ENCODE results near the gene APC. TPM values are rescaled to one million over a fixed set of nuclear protein-coding genes. Genes with fewer than 3 reads are reported as not detected.
A peak's percentile ranks its signal among the peaks of the same experiment; 100 is the strongest.

The APC gene
- total RNA-seq (25.5 TPM), polyA plus RNA-seq (6.4 TPM)
- long read RNA-seq, donor 1 = 0 reads
- long read RNA-seq, donor 2 = 0 reads
- long read RNA-seq, donor 3 = 0 reads
- long read RNA-seq, donor 4 = 0 reads
- long read RNA-seq, donor 5 = 0 reads
- long read RNA-seq, donor 6, partial matches to known transcripts = 0 of 1 reads
- long read RNA-seq, donor 6, other reads (novel, unspliced or antisense) = 0 of 1 reads
- long read RNA-seq, donor 7 = 0 reads
- long read RNA-seq, donor 8 = 0 reads
- long read RNA-seq, donor 9 = 0 reads
- long read RNA-seq, donor 10, full-length matches to known transcripts = 1 of 1 reads
- long read RNA-seq, donor 10, partial matches to known transcripts = 0 of 1 reads
- long read RNA-seq, donor 10, other reads (novel, unspliced or antisense) = 0 of 1 reads

- peaks cover 8 to 9% of the 10 kb centered on the region in 2 donors for H3K4me1 ChIP-seq (ENCODE audit: control insufficient read depth in 2 of 2, insufficient read depth in 2 of 2, low read length in 2 of 2)
- no peaks in the 10 kb centered on the region for H3K27me3 ChIP-seq (ENCODE audit: control insufficient read depth in 2 of 2, insufficient read depth in 1 of 2, low read length in 1 of 2)
- peak within 1 kb of the TSS; percentile 60 to 67 for H3K4me3 ChIP-seq (ENCODE audit: low read length in 2 of 2)
- H3K27ac ChIP-seq (ENCODE audit: low read depth in 1 of 2, low read length in 1 of 2) = peak within 1 kb of the TSS; percentile 70 to 72
- under 1% methylated on average over 36 of the region's 36 CpGs for WGBS
- peaks cover 0 to 2% of the 10 kb centered on the region in 2 donors for H3K36me3 ChIP-seq (ENCODE audit: control insufficient read depth in 2 of 2, insufficient read depth in 2 of 2, low read length in 1 of 2)
- peak; percentile 19 to 80 (median 50) for DNase-seq (ENCODE audit: low read depth in 6 of 9, low spot score in 9 of 9)
- no peaks in the 10 kb centered on the region for H3K9me3 ChIP-seq (ENCODE audit: control insufficient read depth in 2 of 2, insufficient read depth in 1 of 2, low read length in 1 of 2)
These were observed at the start of gene APC for GRCh38 chr5:112737463-112738190. TSS of gene APC (plus strand) at chr5:112737885. CDS start at chr5:112754891, 17,006 bp downstream.

- Histone ChIP-seq H3K4me3 (ENCODE audit: low read length in 2 of 2) (no peak overlapping the region), H3K36me3 (ENCODE audit: control insufficient read depth in 2 of 2, insufficient read depth in 2 of 2, low read length in 1 of 2) (no peaks in the 10 kb centered on the region), H3K27me3 (ENCODE audit: control insufficient read depth in 2 of 2, insufficient read depth in 1 of 2, low read length in 1 of 2) (peaks cover 0 to 4% of the 10 kb centered on the region in 2 donors), H3K27ac (ENCODE audit: low read depth in 1 of 2, low read length in 1 of 2) (no peak overlapping the region), H3K4me1 (ENCODE audit: control insufficient read depth in 2 of 2, insufficient read depth in 2 of 2, low read length in 2 of 2) (peaks cover 0 to 2% of the 10 kb centered on the region in 2 donors), H3K9me3 (ENCODE audit: control insufficient read depth in 2 of 2, insufficient read depth in 1 of 2, low read length in 1 of 2) (peaks cover 0 to 2% of the 10 kb centered on the region in 2 donors)
- no peak for DNase-seq (ENCODE audit: low read depth in 6 of 9, low spot score in 9 of 9)
- 61% methylated on average over 3 of the region's 3 CpGs for WGBS
These were observed 48.4 kb upstream of the APC start for GRCh38 chr5:112689155-112689909.

- no peak for DNase-seq (ENCODE audit: low read depth in 6 of 9, low spot score in 9 of 9)
- no peak overlapping the region for H3K4me3 ChIP-seq (ENCODE audit: low read length in 2 of 2)
- H3K4me1 ChIP-seq (ENCODE audit: control insufficient read depth in 2 of 2, insufficient read depth in 2 of 2, low read length in 2 of 2) = peaks cover 0 to 2% of the 10 kb centered on the region in 2 donors
- no peaks in the 10 kb centered on the region for H3K36me3 ChIP-seq (ENCODE audit: control insufficient read depth in 2 of 2, insufficient read depth in 2 of 2, low read length in 1 of 2)
- peaks cover 0 to 4% of the 10 kb centered on the region in 2 donors for H3K27me3 ChIP-seq (ENCODE audit: control insufficient read depth in 2 of 2, insufficient read depth in 1 of 2, low read length in 1 of 2)
- H3K9me3 ChIP-seq (ENCODE audit: control insufficient read depth in 2 of 2, insufficient read depth in 1 of 2, low read length in 1 of 2) = peaks cover 0 to 2% of the 10 kb centered on the region in 2 donors
- H3K27ac ChIP-seq (ENCODE audit: low read depth in 1 of 2, low read length in 1 of 2) = no peak overlapping the region
- 95% methylated on average over 3 of the region's 3 CpGs for WGBS
These were observed 46.9 kb upstream of the APC start for GRCh38 chr5:112690605-112691338.

GRCh38 chr5:112691339-112691680 is 46.4 kb upstream of the APC start:
- H3K4me3 ChIP-seq (ENCODE audit: low read length in 2 of 2) = no peak overlapping the region
- WGBS = 70% methylated on average over 1 of the region's 1 CpG
- H3K36me3 ChIP-seq (ENCODE audit: control insufficient read depth in 2 of 2, insufficient read depth in 2 of 2, low read length in 1 of 2) = no peaks in the 10 kb centered on the region
- H3K4me1 ChIP-seq (ENCODE audit: control insufficient read depth in 2 of 2, insufficient read depth in 2 of 2, low read length in 2 of 2) = peaks cover 0 to 2% of the 10 kb centered on the region in 2 donors
- H3K27ac ChIP-seq (ENCODE audit: low read depth in 1 of 2, low read length in 1 of 2) = no peak overlapping the region
- DNase-seq (ENCODE audit: low read depth in 6 of 9, low spot score in 9 of 9) = no peak
- H3K27me3 ChIP-seq (ENCODE audit: control insufficient read depth in 2 of 2, insufficient read depth in 1 of 2, low read length in 1 of 2) = peaks cover 0 to 4% of the 10 kb centered on the region in 2 donors
- H3K9me3 ChIP-seq (ENCODE audit: control insufficient read depth in 2 of 2, insufficient read depth in 1 of 2, low read length in 1 of 2) = peaks cover 0 to 2% of the 10 kb centered on the region in 2 donors

- H3K27me3 ChIP-seq (ENCODE audit: control insufficient read depth in 2 of 2, insufficient read depth in 1 of 2, low read length in 1 of 2) = peaks cover 0 to 3% of the 10 kb centered on the region in 2 donors
- H3K36me3 ChIP-seq (ENCODE audit: control insufficient read depth in 2 of 2, insufficient read depth in 2 of 2, low read length in 1 of 2) = no peaks in the 10 kb centered on the region
- no peak overlapping the region for H3K4me3 ChIP-seq (ENCODE audit: low read length in 2 of 2)
- H3K4me1 ChIP-seq (ENCODE audit: control insufficient read depth in 2 of 2, insufficient read depth in 2 of 2, low read length in 2 of 2) = peaks cover 0 to 2% of the 10 kb centered on the region in 2 donors
- DNase-seq (ENCODE audit: low read depth in 6 of 9, low spot score in 9 of 9) = peak in 6 of 9 donors; percentile 23 to 66 (median 43)
- no peak overlapping the region for H3K27ac ChIP-seq (ENCODE audit: low read depth in 1 of 2, low read length in 1 of 2)
- peaks cover 0 to 2% of the 10 kb centered on the region in 2 donors for H3K9me3 ChIP-seq (ENCODE audit: control insufficient read depth in 2 of 2, insufficient read depth in 1 of 2, low read length in 1 of 2)
- WGBS = 79% methylated on average over 3 of the region's 3 CpGs
These were observed 45.9 kb upstream of the APC start for GRCh38 chr5:112691758-112692157.

- no peak for DNase-seq (ENCODE audit: low read depth in 6 of 9, low spot score in 9 of 9)
- Histone ChIP-seq H3K9me3 (ENCODE audit: control insufficient read depth in 2 of 2, insufficient read depth in 1 of 2, low read length in 1 of 2) (peaks cover 0 to 2% of the 10 kb centered on the region in 2 donors), H3K27me3 (ENCODE audit: control insufficient read depth in 2 of 2, insufficient read depth in 1 of 2, low read length in 1 of 2) (no peaks in the 10 kb centered on the region), H3K4me1 (ENCODE audit: control insufficient read depth in 2 of 2, insufficient read depth in 2 of 2, low read length in 2 of 2) (peaks cover 0 to 2% of the 10 kb centered on the region in 2 donors), H3K36me3 (ENCODE audit: control insufficient read depth in 2 of 2, insufficient read depth in 2 of 2, low read length in 1 of 2) (no peaks in the 10 kb centered on the region), H3K4me3 (ENCODE audit: low read length in 2 of 2) (no peak overlapping the region), H3K27ac (ENCODE audit: low read depth in 1 of 2, low read length in 1 of 2) (no peak overlapping the region)
- WGBS = 94% methylated on average over 1 of the region's 1 CpG
These were observed 45.2 kb upstream of the APC start for GRCh38 chr5:112692472-112692871.

GRCh38 chr5:112693301-112693700 is 44.4 kb upstream of the APC start:
- Histone ChIP-seq H3K4me3 (ENCODE audit: low read length in 2 of 2) (no peak overlapping the region), H3K27me3 (ENCODE audit: control insufficient read depth in 2 of 2, insufficient read depth in 1 of 2, low read length in 1 of 2) (no peaks in the 10 kb centered on the region), H3K4me1 (ENCODE audit: control insufficient read depth in 2 of 2, insufficient read depth in 2 of 2, low read length in 2 of 2) (peaks cover 0 to 2% of the 10 kb centered on the region in 2 donors), H3K27ac (ENCODE audit: low read depth in 1 of 2, low read length in 1 of 2) (peak overlapping the region in 1 of 2 donors; percentile 24), H3K36me3 (ENCODE audit: control insufficient read depth in 2 of 2, insufficient read depth in 2 of 2, low read length in 1 of 2) (no peaks in the 10 kb centered on the region), H3K9me3 (ENCODE audit: control insufficient read depth in 2 of 2, insufficient read depth in 1 of 2, low read length in 1 of 2) (peaks cover 0 to 2% of the 10 kb centered on the region in 2 donors)
- no peak for DNase-seq (ENCODE audit: low read depth in 6 of 9, low spot score in 9 of 9)
- 94% methylated on average over 3 of the region's 3 CpGs for WGBS

GRCh38 chr5:112694853-112695709 is 42.6 kb upstream of the APC start:
- peaks cover 0 to 2% of the 10 kb centered on the region in 2 donors for H3K4me1 ChIP-seq (ENCODE audit: control insufficient read depth in 2 of 2, insufficient read depth in 2 of 2, low read length in 2 of 2)
- 59% methylated on average over 3 of the region's 3 CpGs for WGBS
- H3K27ac ChIP-seq (ENCODE audit: low read depth in 1 of 2, low read length in 1 of 2) = no peak overlapping the region
- H3K27me3 ChIP-seq (ENCODE audit: control insufficient read depth in 2 of 2, insufficient read depth in 1 of 2, low read length in 1 of 2) = no peaks in the 10 kb centered on the region
- DNase-seq (ENCODE audit: low read depth in 6 of 9, low spot score in 9 of 9) = no peak
- H3K9me3 ChIP-seq (ENCODE audit: control insufficient read depth in 2 of 2, insufficient read depth in 1 of 2, low read length in 1 of 2) = peaks cover 0 to 2% of the 10 kb centered on the region in 2 donors
- no peak overlapping the region for H3K4me3 ChIP-seq (ENCODE audit: low read length in 2 of 2)
- H3K36me3 ChIP-seq (ENCODE audit: control insufficient read depth in 2 of 2, insufficient read depth in 2 of 2, low read length in 1 of 2) = no peaks in the 10 kb centered on the region

All from thymus (tissue), 14 donors.